Stomach (tissue), 4 donors: ENCODE data around the gene NR6A1.

Experiments
- POLR2AphosphoS5 ChIP-seq, 3 donors: sonication (generic); formaldehyde crosslinking; IDR thresholded peaks; one replicate each; pipeline ENCODE4 v1.6.1; 2016; ENCODE audit warnings: antibody characterized with exemption in 3 of 3
- TF ChIP-seq, protein P1 (sequence below), 7 experiments: fragments of 450-650 bp in 4 of 7; fragments of 200-600 bp in 3 of 7; sonication (generic) in 3 of 7; IDR thresholded peaks; one replicate each; pipeline ENCODE4 v1.5.1; 2016 to 2019; ENCODE audit warnings: antibody characterized with exemption in 7 of 7, control low read depth in 2 of 7, mild to moderate bottlenecking in 1 of 7

DNA sequence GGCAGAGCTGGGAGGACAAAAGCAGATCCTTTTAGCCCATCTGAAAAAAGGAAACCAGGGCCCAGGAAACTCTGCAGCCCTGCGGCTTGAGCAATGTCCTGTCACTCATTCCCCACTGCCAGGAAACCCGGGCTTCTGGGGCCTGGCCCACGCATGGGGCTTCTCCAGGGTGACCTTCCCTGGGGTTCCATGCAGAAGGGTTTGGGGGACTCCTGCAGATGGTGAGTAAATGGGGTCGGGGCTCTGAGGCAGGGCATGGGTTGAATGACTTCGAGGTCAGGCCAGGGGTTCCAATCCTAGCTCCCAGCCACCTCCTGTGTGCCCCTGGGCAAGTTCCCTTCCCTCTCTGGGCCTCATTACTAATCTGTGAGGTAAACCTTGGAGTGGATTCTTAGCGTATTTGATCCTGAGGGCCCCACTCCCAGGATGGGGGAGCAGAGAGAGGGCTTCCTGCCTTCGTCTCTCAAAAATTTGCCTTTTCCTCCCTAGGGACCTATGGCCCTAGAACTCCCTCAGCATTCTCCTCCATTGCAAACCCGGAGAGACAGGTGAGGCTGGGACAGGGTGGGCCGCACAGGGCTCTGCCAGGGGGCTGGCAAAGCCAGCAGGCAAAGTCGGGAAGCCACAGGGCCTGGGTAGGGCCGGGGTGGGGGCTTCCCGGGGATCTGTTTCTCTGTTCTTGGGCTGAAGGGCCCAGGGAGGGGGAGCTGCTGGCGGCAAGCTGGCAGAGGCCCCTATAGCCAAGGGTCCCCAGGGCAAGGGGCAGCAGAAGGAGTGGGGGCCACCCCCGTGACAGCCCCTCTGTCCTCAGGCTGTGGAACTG lies 295.0 kb downstream of the NR6A1 start:
- TF ChIP-seq, protein P1, sequence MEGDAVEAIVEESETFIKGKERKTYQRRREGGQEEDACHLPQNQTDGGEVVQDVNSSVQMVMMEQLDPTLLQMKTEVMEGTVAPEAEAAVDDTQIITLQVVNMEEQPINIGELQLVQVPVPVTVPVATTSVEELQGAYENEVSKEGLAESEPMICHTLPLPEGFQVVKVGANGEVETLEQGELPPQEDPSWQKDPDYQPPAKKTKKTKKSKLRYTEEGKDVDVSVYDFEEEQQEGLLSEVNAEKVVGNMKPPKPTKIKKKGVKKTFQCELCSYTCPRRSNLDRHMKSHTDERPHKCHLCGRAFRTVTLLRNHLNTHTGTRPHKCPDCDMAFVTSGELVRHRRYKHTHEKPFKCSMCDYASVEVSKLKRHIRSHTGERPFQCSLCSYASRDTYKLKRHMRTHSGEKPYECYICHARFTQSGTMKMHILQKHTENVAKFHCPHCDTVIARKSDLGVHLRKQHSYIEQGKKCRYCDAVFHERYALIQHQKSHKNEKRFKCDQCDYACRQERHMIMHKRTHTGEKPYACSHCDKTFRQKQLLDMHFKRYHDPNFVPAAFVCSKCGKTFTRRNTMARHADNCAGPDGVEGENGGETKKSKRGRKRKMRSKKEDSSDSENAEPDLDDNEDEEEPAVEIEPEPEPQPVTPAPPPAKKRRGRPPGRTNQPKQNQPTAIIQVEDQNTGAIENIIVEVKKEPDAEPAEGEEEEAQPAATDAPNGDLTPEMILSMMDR (IDR thresholded peaks at IDR 0.05), result no peak
- no peak for TF ChIP-seq POLR2AphosphoS5 (IDR thresholded peaks at IDR 0.05)
